ENCODE results near the gene PTGES3L.
A peak's percentile ranks its signal among the peaks of the same experiment; 100 is the strongest.

The PTGES3L gene

GRCh38 chr17:42964161-42964932, 15.5 kb downstream of the PTGES3L start, which contains the start of gene AARSD1:
Gene AARSD1 (minus strand): TSS chr17:42964454. CDS start chr17:42964440, 14 bp downstream.
- TF ChIP-seq EZH2phosphoT487 (IDR thresholded peaks at IDR 0.05; ENCODE audit: low read length), result no peak
- no peak for TF ChIP-seq CTCF (IDR thresholded peaks at IDR 0.05; ENCODE audit: low read length)
- TF ChIP-seq EZH2 (optimal IDR thresholded peaks at IDR 0.05; ENCODE audit: low read depth, low read length), result no peak
- Histone ChIP-seq H3K4me2 (ENCODE audit: low read depth, low read length) (peak within 1 kb of the TSS; percentile 72), H3K27me3 (replicated peaks; ENCODE audit: insufficient read depth, low read length) (no peaks in the 10 kb centered on the region), H3K9me2 (replicated peaks; ENCODE audit: insufficient read depth, low read length) (no peaks in the 10 kb centered on the region), H2AFZ (ENCODE audit: low read length) (peak within 1 kb of the TSS; percentile 99), H3K36me3 (replicated peaks; ENCODE audit: insufficient read depth, low read length) (peaks cover 8% of the 10 kb centered on the region; the same call in 1 of the 2 replicates), H3K9me3 (replicated peaks; ENCODE audit: insufficient read depth, low read length) (no peaks in the 10 kb centered on the region), H3K4me1 (ENCODE audit: low read length) (peaks cover 4% of the 10 kb centered on the region; the same call in 1 of the 2 replicates), H4K20me1 (ENCODE audit: insufficient read depth, low read length) (no peaks in the 10 kb centered on the region), H3K9ac (ENCODE audit: low read length) (peak within 1 kb of the TSS; percentile 73), H3K27ac (ENCODE audit: low read length) (peak within 1 kb of the TSS; percentile 40; the same call in 1 of the 2 replicates), H3F3A (ENCODE audit: insufficient read depth, low read length) (no peaks in the 10 kb centered on the region), H3K79me2 (ENCODE audit: low read length) (peaks cover 26% of the 10 kb centered on the region), H3K4me3 (ENCODE audit: low read length) (peak within 1 kb of the TSS; percentile 76)
- DNase-seq, result peak; percentile 95

- H4K20me1 ChIP-seq (ENCODE audit: insufficient read depth, low read length), result no peaks in the 10 kb centered on the region
- TF ChIP-seq EZH2phosphoT487 (IDR thresholded peaks at IDR 0.05; ENCODE audit: low read length) (no peak), CTCF (IDR thresholded peaks at IDR 0.05; ENCODE audit: low read length) (no peak), EZH2 (optimal IDR thresholded peaks at IDR 0.05; ENCODE audit: low read depth, low read length) (no peak)
- no peak overlapping the region for H3K4me2 ChIP-seq (ENCODE audit: low read depth, low read length)
- no peak overlapping the region for H3K27ac ChIP-seq (ENCODE audit: low read length)
- H3K79me2 ChIP-seq (ENCODE audit: low read length), result no peaks in the 10 kb centered on the region
- no peaks in the 10 kb centered on the region for H3K9me2 ChIP-seq (replicated peaks; ENCODE audit: insufficient read depth, low read length)
- no peak for DNase-seq
- peaks cover 3% of the 10 kb centered on the region for H3K36me3 ChIP-seq (replicated peaks; ENCODE audit: insufficient read depth, low read length)
- H3F3A ChIP-seq (ENCODE audit: insufficient read depth, low read length), result no peaks in the 10 kb centered on the region
- no peak overlapping the region for H3K4me3 ChIP-seq (ENCODE audit: low read length)
- H2AFZ ChIP-seq (ENCODE audit: low read length), result no peak overlapping the region
- no peaks in the 10 kb centered on the region for H3K4me1 ChIP-seq (ENCODE audit: low read length)
- no peaks in the 10 kb centered on the region for H3K27me3 ChIP-seq (replicated peaks; ENCODE audit: insufficient read depth, low read length)
- H3K9me3 ChIP-seq (replicated peaks; ENCODE audit: insufficient read depth, low read length), result no peaks in the 10 kb centered on the region
- no peak overlapping the region for H3K9ac ChIP-seq (ENCODE audit: low read length)
Measured at GRCh38 chr17:42953669-42954068, 26.2 kb downstream of the PTGES3L start.

- TF ChIP-seq CTCF (IDR thresholded peaks at IDR 0.05; ENCODE audit: low read length) (no peak), EZH2 (optimal IDR thresholded peaks at IDR 0.05; ENCODE audit: low read depth, low read length) (no peak), EZH2phosphoT487 (IDR thresholded peaks at IDR 0.05; ENCODE audit: low read length) (no peak)
- DNase-seq, result no peak
Measured at GRCh38 chr17:42950044-42950783, 29.7 kb downstream of the PTGES3L start.

More at GRCh38 chr17:42950044-42950783, 29.7 kb downstream of the PTGES3L start:
- Histone ChIP-seq H3K9me2 (replicated peaks; ENCODE audit: insufficient read depth, low read length) (no peaks in the 10 kb centered on the region), H3K4me1 (ENCODE audit: low read length) (no peaks in the 10 kb centered on the region), H3F3A (ENCODE audit: insufficient read depth, low read length) (no peaks in the 10 kb centered on the region), H3K4me2 (ENCODE audit: low read depth, low read length) (no peak overlapping the region), H2AFZ (ENCODE audit: low read length) (no peak overlapping the region), H3K4me3 (ENCODE audit: low read length) (no peak overlapping the region), H3K27ac (ENCODE audit: low read length) (no peak overlapping the region), H3K79me2 (ENCODE audit: low read length) (no peaks in the 10 kb centered on the region), H3K27me3 (replicated peaks; ENCODE audit: insufficient read depth, low read length) (no peaks in the 10 kb centered on the region), H4K20me1 (ENCODE audit: insufficient read depth, low read length) (no peaks in the 10 kb centered on the region), H3K9me3 (replicated peaks; ENCODE audit: insufficient read depth, low read length) (no peaks in the 10 kb centered on the region), H3K36me3 (replicated peaks; ENCODE audit: insufficient read depth, low read length) (0 out of 2 replicates have a peak, but pooled peaks cover 3% of the 10 kb centered on the region), H3K9ac (ENCODE audit: low read length) (no peak overlapping the region)
